Lower leg skin (tissue), 4 donors: ENCODE data around the gene NCOA1. TPM values are rescaled to one million over a fixed set of nuclear protein-coding genes. Genes with fewer than 3 reads are reported as not detected.

ENCODE experiments used
- DNase-seq, 2 donors: peaks; one replicate each; pipeline ENCODE4 v3.0.0-alpha.2; 2019; ENCODE audit warnings: low spot score in 2 of 2
- H3K4me3 ChIP-seq: fragments of 200-600 bp; sonication (generic); 2 replicates; pipeline ENCODE4 v1.5.1; 2017; ENCODE audit warnings: mild to moderate bottlenecking, low read depth; ENCODE audit not compliant: poor library complexity, severe bottlenecking
- CTCF ChIP-seq, 3 donors: fragments of 450-650 bp; IDR thresholded peaks; one replicate each; pipeline ENCODE4 v1.5.1; 2016; ENCODE audit warnings: antibody characterized with exemption in 3 of 3, mild to moderate bottlenecking in 3 of 3, moderate library complexity in 2 of 3
- POLR2A ChIP-seq, 2 donors: fragments of 450-650 bp; IDR thresholded peaks; one replicate each; pipeline ENCODE4 v1.6.1; 2016 to 2017; ENCODE audit warnings: antibody characterized with exemption in 2 of 2, mild to moderate bottlenecking in 1 of 2, moderate library complexity in 1 of 2
- WGBS, 2 donors: methylation state at CpG; one replicate each; pipeline ENCODE4 v1.1.5; 2018; 5-methylcytosine and 5-hydroxymethylcytosine counted together
- intact Hi-C: fragments of 100-400 bp; cut with DNase I; formaldehyde crosslinking; loops from one replicate; pipeline ENCODE4 v1.15.0; 2023; ENCODE audit warnings: low total_unique reads
- total RNA-seq, 4 donors: library from RNA; depleted of rRNA; stranded (reverse); fragments of >200 nt; gene quantifications; one replicate each; pipeline ENCODE4 v1.1.0, GENCODE V29; 2016

Gene NCOA1
- total RNA-seq, 4 donors from 2014 or later = 37.9 to 50.1 (median 45.0) TPM

DNA sequence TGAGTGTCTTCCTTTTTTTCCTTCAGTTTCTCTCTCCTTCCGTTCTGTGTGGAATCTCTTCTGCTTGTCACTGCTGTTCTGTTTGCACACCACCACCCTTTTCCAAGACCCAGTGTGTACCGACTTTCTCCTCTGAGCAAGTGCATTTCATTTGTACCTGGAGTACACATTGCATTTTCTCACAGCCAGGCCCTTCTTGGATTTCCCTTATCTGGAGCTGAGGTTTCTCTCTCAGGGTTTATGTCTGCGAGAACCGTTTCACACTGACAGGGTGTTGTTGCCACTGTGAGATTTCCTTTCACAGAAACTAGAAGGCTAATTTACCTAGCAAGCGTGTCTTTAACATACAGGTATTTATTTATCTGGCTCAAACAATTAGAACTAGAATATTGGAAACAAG is 26.2 kb downstream of the NCOA1 start:
- TF ChIP-seq CTCF (IDR thresholded peaks at IDR 0.05) = no peak
- TF ChIP-seq POLR2A (IDR thresholded peaks at IDR 0.05) = no peak
- no peak for DNase-seq
- H3K4me3 ChIP-seq = no peak overlapping the region
- WGBS, 2 donors = 87 to 90% methylated on average over 5 of the region's 5 CpGs
- intact Hi-C loops = no loop called here

DNA sequence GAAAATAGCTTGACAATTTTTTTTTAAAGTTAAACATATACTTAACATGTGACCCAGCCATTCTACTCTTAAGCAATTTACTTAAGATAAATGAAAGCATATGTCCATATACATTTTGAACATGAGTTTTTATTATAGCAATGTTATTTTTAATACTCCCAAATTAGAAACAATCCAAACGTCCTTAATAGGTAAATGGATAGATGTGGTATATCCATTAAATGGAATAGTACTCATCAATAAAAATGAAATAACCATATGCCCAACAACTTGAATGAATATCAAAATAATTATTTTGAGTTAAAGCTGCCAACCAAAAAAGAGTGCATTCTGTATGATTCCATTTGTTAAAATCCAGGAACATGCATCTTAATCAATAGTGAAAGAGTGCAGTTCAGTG is 29.1 kb downstream of the NCOA1 start:
- intact Hi-C loops = no loop called here
- no peak for DNase-seq
- no peak overlapping the region for H3K4me3 ChIP-seq
- TF ChIP-seq POLR2A (IDR thresholded peaks at IDR 0.05) (no peak), CTCF (IDR thresholded peaks at IDR 0.05) (no peak)
- 66 to 77% methylated on average over 1 of the region's 1 CpG for WGBS, 2 donors

- TF ChIP-seq CTCF (IDR thresholded peaks at IDR 0.05) = no peak
- no peak for TF ChIP-seq POLR2A (IDR thresholded peaks at IDR 0.05)
- 86 to 100% methylated on average over 1 of the region's 1 CpG for WGBS, 2 donors
- intact Hi-C loops = no loop called here
- DNase-seq = no peak
- H3K4me3 ChIP-seq = no peak overlapping the region
Observed at GRCh38 chr2:24521162-24521857, 30.3 kb downstream of the NCOA1 start.

DNA sequence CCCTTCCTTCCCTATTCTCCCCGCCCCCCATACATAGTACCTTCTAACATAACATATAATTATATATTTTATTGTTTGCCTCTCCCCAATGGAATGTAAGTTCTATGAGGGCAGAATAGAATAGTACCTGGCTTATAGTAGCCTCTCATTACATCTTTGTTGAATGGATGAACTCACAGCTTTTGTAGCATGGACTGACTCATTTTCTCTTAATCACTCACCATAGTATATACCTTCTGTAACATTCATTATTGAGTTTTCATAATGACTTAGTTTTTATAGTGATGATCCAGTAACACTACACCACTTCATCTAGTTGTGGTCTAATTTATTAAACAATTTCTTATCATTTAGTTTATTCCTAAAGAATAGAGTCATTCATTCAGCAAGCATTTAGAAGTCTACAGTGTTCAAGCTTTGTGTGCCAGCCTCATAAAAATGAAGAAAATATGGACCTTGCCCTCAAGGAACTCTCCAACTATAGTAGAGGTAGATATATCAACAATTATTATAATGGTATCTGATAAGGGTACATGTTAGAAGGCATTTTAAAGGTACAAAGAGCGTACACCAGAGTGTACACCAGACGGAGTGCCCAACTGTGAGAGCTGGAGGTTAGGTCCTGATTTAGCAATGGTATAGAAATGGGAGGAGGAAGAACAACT is 31.1 kb downstream of the NCOA1 start:
- H3K4me3 ChIP-seq = no peak overlapping the region
- TF ChIP-seq CTCF (IDR thresholded peaks at IDR 0.05) (no peak), POLR2A (IDR thresholded peaks at IDR 0.05) (no peak)
- WGBS, 2 donors = 96 to 98% methylated on average over 3 of the region's 3 CpGs
- intact Hi-C loops = no loop called here
- no peak for DNase-seq

DNA sequence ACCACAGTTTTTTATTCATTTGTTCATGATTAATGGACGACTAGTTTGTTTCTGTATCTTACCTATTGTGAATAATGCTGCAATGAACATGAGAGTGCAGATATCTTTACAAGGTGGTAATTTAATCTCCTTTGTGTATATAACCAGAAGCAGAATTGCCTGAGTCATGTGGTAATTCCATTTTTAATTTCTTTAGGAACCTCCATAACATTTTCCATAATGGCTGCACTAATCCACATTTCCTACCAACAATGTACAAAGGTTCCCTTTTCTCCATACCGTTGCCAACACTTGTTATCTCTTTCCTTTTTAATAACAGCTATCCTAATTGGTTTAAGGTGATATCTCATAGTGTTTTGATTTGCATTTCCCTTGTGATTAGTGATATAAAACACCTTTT is 36.5 kb downstream of the NCOA1 start:
- intact Hi-C loops = no loop called here
- 90 to 96% methylated on average over 2 of the region's 2 CpGs for WGBS, 2 donors
- no peak for DNase-seq
- TF ChIP-seq POLR2A (IDR thresholded peaks at IDR 0.05) (no peak), CTCF (IDR thresholded peaks at IDR 0.05) (no peak)
- no peak overlapping the region for H3K4me3 ChIP-seq
